GM18517 (cell line): ENCODE results near the gene GAL.

Experiments used
- ATAC-seq: cut with Tn5 transposase; IDR thresholded peaks from one replicate; pipeline ENCODE4 v1.9.1; 2021; ENCODE audit warnings: mild to moderate bottlenecking, moderate library complexity; ENCODE audit not compliant: unreplicated experiment

GAL gene

DNA sequence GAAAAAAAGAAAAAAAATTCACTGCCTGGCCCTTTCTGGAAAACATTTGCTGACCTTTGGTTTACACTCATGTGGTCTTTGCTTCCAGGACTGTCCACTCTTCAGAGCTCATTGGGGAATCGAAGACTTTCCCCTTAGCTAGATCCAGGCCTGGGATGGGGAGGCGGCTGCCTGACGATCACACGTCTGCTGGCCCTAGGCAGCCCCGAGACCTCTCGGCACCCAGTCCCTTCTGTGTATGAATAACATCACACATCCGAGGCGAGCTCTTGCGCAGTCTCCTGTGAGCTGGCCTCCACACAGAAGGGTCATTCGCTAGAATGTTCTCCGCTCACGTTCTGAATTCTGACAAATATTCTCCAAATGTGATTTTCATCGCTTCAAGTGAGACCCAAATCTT lies 25.7 kb upstream of the GAL start:
- ATAC-seq = no peak

DNA sequence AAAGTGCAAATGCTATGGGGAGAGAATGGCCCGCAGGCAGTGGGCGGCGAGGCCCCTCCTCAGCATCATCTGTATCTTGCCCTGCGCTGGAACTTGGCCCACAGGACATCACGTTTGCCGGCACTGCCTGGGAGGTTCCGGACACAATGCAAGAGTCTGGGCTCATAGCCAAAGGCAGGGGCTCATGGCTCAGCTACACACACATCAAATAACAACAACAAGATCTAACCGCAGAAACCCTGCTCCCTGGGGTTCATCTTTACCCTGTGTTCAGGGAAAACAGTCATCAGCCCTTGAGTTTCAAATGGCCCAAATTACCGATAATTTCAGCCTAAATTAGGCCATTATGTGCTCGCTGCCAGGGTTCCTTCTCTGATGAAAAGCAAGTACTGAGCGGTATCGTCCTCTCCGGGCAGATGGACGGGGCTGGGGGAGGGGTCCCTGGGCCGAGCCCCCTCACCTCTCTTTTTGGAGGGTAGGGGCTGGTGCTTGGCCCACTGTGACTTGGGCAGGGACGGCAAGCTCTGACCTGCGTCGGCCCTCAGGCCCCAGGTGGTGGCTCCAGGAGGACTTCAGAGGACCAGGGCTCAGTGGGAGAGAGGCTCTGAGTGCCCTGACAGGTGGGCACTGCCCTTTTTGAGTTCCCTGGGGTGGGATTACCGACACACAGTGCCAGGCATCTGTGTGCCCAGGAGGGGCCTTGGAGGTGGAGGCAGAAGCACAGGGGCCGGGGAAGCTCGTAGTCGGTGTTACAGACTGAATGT lies 25.0 kb upstream of the GAL start:
- no peak for ATAC-seq

DNA sequence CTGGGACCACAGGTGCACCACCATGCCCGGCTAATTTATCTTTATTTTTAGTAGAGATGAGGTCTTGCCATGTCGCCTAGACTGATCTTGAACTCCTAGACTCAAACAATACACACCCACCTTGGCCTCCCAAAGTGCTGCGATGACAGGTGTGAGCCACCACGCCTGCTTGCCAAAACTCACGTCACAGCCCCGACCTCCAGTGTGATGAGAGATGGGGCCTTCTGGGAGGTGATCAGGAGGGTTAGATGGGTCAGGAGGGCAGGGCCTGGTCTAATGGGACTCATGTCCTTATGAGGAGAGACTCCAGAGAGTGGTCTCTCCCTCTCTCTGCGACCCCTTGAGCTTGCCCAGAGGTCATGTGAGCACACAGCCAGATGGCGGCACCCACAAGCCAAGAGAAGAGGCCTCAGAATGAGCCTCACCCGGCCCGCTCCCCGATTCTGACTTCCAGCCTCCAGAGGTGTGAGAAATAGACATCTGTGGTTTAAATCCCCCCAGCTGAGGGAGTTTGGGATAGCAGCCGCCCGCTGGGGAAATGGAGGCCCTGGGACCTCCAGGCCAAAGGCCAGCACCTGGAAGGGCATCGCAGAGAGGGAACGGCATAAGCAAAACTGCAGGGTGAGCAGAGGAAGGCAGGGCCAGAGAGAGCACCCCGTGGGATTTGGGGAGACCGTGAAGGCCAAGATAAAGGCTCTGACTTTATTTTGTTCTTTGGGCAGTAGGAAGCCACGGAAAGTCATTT lies 24.1 kb upstream of the GAL start:
- no peak for ATAC-seq

DNA sequence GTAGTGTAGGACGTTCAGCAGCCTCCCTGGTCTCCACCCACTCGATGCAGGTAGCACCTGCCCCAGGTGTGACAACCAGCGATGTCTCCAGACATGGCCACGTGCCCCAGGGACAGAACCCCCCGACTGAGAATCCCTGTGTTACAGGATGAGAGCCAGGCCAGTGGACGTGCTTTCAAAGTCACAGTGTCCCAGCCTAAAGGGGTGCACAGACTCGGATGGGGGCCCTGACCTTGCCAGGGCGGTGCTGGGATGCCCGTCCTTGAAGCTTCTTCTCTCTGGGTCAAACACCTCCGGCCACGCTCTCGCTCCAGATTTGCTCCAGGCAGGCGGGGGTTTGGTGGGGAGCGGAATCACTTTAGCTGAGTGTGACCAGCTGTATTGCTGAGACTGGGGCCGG lies 23.3 kb upstream of the GAL start:
- no peak for ATAC-seq

DNA sequence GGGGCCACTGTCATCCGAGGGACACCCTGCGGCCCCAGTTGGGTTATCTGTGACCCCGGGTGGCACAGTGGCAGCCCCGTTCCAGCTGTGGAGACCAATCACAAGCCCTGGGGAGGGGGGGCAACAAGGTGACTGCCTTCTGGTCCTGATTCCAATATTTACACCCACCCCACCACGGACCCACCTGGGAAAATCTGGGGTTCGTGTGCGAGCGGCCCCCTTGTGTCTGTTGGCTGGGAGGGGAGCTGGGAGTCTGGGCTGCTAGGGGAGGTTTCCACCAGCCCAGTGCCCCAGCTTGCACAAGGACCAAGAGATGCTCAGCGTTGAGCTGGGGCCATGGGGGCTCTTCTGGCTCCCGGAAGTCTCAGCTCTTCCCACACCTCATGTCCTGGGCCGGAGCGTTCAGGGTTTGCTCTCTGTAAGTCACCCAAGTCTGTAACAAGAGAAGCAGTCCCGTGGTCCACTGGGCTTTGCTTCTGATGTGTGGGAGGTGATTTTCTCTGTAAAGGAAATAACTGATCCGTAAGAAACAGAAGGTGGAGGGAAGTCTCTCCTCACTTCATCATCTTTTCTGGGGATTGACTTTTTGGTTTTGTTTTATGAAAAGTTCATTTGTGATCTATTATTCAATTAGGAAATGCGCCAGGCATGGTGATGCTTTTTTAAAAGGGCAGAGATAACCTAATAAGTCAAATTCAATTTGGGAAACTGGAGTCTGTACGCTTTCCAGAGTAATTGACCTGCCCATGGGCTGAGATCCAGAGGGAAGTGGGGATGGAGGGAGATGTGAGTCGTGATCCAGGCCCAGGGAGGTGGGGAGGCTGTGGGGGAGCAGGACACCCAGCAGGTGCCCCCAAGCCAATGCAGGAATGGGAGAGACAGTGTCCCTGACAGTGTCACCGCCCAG lies 22.4 kb upstream of the GAL start:
- ATAC-seq = no peak

DNA sequence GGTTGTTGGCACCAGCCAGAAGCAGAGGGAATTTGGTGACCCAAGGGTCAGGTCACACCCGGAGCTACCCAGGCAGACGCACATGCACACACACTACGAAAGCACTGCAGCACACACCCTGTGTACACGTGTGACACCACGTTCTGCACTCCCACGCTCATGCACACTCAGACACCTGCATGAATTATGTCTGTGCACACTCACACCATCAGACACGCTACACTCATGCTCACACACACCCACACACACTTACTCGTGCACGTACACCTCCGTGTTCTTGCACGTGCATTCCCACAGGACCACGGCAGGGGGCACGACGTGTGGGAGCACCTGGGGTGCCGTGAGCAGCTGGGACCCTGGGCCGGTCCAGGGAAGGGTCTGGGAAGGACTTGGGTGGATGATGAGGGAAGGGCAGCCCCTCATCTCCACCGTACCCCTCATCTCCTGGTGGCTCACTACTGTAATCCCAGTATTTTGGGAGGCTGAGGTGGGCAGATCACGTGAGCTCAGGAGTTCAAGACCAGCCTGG lies 20.8 kb upstream of the GAL start:
- no peak for ATAC-seq

DNA sequence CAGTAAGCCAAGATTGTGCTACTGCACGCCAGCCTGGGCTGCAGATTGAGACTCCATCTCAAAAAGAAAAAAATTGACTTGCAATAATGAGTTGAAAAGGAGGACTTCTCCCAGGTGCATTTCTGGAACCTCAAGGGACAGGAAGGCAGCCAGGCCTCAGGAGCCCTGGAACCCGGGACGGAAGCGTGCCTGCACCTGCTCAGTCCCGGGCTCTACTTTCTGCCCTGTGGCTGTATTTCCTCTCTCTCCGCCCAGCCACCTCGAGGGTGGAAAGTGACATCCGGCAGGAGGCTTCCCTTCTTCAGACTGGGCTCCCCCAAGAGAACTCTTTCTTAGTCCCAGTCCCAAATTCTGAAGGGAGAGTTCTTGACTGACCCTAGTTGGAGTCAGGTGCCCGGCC lies 20.2 kb upstream of the GAL start:
- no peak for ATAC-seq

DNA sequence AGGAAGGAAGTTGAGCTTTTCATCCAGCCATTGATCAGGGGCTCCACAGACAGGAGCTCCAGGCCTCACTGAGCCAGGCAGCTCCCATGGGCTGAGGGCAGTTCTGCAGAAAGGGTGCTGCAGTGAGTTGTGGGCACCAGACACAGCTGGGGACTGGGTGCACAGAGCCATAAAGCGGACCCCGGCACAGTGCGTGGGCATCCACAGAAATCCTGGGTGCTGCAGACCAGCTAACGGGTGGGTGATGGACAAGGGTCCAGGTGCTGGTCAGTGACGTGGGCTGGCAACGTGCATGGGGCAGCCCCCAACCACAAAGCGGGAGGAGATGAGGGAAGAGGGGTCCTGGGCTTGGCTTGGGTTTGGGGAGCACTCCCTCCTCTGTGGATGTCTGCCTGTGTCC lies 19.4 kb upstream of the GAL start:
- ATAC-seq = no peak

DNA sequence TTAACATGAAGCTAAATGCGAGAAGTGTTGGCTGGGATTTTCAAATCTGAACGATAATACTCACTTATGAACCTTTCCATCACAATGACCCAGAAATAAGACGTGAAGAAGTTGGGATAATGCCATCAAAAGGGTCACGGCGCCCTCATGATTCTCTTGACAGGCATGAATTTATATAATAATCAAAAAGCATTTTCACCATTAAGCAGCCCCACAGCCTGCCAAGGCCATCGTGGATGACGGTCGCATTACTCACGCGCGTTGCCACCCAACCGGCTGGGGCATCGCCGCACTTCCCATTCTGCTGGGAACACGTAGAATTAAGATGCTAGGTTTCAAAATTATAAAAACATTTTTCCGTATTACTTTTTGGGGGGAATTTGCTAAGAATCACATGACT lies 18.9 kb upstream of the GAL start:
- no peak for ATAC-seq

DNA sequence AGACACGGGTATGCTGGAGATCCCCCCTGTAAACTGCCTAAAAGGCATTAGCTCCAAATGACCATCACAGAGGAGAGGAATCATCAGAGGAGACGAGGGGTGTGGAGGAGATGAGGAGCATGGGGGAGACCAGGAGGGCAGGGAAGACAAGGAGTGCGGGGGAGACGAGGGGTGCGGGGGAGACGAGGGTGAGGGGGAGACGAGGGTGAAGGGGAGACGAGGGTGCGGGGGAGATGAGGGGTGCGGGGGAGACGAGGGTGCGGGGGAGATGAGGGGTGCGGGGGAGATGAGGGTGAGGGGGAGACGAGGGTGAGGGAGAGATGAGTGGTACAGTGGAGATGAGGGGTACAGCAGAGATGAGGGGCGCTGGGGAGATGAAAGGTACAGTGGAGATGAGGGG lies 17.5 kb upstream of the GAL start:
- no peak for ATAC-seq

DNA sequence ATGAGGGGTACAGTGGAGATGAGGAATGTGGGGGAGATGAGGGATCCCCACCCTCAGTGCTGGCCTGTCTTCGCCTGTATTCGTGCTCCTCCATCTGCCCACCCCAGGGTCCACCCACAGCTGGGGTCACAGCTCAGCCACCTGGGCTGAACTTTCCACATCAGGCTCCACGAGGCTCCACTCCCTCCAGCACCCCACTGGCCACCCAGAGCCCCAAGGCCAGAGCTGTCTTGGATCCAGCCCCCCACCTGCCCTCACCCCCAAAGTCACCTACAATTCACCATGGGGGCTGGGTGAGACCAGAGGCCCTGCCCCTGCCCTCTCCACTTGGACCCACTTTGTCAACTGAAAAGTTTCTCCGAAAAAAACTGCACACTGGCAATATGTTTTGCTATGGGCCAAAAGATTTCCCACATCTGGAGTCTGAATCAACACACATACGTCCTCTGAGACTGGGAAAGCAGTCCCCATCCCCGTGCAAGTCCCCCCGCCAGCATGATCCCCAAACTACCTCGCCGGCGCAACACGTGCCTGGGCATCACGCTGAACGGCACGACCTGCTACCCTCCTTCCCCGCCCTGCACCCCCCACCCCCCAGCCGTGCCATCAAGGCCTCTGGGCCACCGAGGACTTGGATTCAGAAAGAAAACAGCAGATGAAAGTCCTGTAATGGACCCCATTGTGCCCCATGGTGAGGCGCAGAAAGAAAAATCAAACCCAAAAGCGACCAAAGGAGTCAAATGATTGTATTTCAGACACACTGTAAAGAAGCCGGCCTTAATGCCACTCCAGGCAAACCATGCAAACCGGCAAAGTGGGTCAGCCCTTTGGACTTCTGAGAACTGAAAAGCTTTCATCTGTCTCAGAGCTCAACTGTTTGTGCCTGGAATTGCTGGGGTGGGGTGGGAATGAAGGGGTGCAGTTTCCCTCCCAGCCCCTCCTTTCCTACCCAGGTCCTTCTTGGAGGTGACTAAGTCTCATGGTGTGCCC lies 16.5 kb upstream of the GAL start:
- no peak for ATAC-seq

DNA sequence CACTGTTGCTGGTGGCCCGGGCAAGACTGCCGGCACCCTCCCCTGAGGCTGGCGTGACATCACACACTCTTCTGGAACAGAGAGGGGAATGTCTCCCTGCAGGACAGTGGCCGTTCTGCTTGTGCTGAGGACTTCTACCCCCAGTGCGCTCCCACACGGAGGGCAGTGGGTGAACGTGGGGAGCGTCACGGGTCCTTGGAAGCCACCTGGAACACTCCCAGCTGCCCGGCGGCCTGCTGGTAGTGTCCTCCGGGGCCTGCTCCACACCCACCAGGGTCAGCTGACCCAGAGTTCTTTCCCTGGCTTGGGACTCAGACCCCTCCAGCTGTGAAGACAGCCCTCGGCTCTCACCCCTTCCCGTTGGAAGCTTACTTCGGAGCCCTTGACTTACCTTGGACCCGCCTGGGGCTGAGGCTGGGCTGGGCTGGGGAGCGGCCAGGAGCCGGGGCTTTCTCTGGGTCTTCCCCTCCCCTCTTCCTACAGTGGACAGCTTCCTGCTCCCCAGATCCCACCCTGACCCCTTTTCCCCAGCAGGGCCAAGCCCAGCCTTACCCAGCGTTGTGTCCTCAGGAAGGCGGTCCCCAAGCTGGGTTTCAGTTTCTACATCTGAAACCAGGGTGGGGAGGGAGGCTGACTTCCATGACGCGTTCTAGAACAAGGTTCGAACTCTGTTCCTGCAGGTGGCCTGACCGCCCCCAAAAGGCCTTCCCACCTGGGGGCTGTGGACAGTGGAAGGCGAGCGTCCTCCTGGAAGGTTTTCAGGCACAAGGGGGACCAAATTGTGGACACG lies 14.8 kb upstream of the GAL start:
- ATAC-seq = no peak

DNA sequence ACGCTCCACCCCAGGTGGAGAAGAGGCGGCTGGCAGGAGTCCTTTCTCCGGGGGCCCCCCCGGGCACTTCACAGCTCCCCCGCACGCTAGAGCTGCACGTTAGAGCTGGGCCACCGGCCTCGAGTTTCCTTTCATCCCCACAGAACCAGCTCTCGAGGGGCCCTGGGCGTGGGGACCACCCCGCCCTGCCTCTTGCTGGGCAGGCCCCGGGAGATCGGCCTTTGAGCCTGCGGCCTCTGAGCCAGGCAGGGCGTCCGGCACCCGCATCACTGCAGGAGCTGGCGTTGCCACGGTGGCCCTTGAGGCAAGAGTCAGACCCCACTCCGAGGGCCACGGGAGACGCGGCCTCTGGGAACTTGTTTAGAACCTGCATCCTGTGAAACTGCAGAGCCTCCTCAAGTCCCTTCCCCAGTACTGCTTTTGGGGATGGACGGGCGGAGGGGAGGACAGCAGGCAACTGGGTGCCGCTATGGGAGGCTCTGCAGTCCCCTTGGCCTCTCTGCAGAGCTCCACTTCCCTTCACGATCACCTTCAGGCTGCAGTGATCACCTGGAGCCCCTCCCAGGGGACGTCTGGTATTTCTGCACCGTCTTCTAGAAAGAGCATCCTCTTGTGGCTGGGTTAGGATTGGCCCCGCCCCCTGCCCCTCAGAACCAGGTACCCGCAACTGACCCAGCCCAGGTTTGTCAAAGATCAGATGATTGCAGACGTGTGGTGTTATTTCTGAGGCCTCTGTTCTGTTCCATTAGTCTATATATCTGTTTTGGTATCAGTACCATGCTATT lies 13.9 kb upstream of the GAL start:
- ATAC-seq = no peak

DNA sequence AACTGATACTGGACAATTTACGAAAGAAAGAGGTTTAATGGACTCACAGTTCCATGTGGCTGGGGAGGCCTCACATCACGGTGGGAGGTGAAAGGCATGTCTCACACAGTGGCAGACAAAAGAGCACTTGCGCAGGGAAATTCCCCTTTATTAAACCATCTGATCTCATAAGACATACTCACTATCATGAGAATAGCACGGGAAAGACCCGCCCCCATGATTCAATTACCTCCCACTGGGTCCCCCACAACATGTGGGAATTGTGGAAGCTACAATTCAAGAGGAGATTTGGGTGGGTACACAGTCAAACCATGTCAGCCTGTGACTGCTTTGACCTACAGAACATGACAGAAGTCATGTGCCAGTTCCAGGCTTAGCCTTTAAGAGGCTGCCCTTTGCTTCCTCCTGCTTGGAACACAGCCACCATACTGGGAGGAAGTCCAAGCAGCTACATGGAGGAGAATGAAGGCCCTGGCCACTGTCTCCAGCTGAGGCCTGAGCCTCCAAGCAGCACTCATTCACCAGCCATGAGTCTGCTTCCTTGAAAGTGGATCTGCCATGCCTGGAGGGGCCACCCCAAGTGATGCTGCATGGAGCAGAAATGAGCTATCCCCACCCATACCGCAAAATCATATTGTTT lies 10.9 kb upstream of the GAL start:
- ATAC-seq = no peak

DNA sequence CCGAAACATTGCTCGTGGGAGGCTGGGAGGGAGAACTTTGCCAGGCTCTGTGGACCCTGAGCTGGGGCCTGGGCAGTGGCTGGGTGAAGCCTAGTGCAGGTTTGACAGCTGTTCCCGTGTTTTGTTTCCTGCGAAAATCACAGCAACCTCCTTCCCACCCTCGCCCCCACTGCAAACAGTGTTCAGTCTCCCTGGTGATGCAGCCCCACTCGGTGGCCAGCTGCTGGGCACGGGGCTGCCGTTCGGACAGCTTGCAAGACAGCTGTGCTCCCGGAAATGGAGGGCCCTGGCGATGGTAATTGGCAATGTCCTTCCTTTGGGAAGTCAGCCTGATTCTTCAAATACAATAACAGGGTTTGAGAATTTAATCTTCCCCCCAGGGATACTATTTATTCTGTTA lies 10.4 kb upstream of the GAL start:
- no peak for ATAC-seq

DNA sequence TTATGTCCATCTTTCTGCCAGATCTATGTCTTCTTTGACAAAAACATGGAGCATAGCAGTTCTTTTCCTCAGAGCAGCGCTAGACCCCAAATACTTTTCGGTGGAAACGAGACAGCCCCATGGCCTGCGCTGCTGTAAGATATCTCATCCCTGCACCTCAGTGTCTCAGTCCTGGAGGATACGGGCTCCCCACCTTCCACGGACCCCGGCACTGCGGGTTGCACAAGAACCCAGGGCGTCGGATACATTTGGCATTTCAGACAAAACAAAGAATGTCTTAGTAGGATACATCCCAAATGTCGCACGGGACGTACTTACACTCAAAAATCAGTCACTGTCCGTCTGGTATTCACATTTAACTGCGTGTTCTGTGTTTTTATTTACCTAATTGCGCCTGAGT lies 9.9 kb upstream of the GAL start:
- ATAC-seq = no peak

DNA sequence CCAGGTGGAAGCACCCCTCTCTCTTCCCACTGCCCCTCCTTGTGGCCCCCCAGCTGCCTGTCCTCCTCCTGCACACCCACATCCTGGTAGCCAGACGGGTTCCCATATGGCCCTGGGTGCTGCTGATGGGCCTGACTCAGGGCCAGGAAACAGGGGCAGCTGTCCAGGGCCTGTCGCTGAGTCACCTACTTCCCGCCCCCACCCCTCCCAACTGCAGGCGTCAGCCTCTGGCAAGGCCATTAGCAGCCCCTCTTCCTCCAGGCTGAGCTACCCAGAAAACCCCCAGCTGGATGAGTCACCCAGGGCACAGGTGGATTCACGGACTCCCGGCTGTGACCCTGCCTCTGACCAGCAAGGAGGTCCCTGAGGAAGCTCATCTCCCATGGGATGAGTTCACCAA lies 6.9 kb upstream of the GAL start:
- no peak for ATAC-seq

DNA sequence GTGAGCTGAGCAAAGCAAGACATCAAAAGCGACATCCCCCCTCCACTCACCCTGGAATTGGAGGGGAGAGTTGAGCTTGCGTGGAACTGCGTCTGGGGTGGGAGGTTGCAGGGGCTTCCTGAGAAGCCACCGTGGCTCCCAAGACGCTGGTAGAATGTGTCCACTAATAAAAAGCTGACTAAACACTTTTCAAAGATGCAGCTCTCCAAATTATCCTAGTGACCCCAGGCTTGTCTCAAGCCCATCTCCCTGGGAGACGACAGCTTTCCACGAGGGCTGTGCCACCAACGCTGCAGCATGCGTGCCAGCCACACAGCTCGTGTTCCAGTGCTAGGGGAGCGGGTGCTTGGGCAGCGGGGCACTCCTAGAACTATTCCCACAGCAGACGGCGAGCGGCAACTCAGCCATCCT lies 6.3 kb upstream of the GAL start:
- ATAC-seq = no peak
